ENCODE measurements around the gene MACROD2.

- no peak for TF ChIP-seq CTCF (conservative IDR thresholded peaks at IDR 0.05; ENCODE audit: low read depth, low read length)
- TF ChIP-seq EZH2 (IDR thresholded peaks at IDR 0.05; ENCODE audit: borderline replicate concordance, low read depth, low read length, poor library complexity, severe bottlenecking), result no peak
Measured at GRCh38 chr20:15439551-15439950, 1444.2 kb downstream of the MACROD2 start.
